Measurements from ENCODE around the gene ENPP3. TPM values are rescaled to one million over a fixed set of nuclear protein-coding genes. Genes with fewer than 3 reads are reported as not detected.

The ENPP3 gene
- polyA plus RNA-seq, 4 donors = 8.3 to 13.7 (median 9.0) TPM

DNA sequence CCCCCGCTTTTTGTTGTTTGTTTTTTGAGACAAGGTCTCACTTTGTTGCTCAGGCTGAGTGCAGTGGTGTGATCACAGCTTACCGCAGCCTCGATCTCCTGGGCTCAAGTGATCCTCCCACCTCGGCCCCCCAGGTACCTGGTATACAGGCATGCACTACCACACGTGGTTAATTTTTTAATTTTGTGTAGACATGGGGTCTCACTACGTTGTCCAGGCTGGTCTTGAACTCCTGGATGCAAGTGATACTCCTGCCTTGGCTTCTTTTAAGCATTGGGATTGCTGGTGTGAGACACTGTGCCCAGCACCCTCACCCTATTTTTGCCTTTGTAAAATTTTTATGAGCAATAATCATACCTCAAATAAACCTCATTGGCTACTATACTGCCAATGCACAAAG is 5.5 kb downstream of the ENPP3 start:
- DNase-seq (ENCODE audit: low read depth in 4 of 4, low spot score in 3 of 4) = no peak

GRCh38 chr6:131642987-131643611 is 6.0 kb downstream of the ENPP3 start:
- no peak for DNase-seq (ENCODE audit: low read depth in 4 of 4, low spot score in 3 of 4)

GRCh38 chr6:131643855-131644460 is 6.9 kb downstream of the ENPP3 start:
- DNase-seq (ENCODE audit: low read depth in 4 of 4, low spot score in 3 of 4) = no peak

- no peak for DNase-seq (ENCODE audit: low read depth in 4 of 4, low spot score in 3 of 4)
Measured at GRCh38 chr6:131644921-131645320, 7.8 kb downstream of the ENPP3 start.

DNA sequence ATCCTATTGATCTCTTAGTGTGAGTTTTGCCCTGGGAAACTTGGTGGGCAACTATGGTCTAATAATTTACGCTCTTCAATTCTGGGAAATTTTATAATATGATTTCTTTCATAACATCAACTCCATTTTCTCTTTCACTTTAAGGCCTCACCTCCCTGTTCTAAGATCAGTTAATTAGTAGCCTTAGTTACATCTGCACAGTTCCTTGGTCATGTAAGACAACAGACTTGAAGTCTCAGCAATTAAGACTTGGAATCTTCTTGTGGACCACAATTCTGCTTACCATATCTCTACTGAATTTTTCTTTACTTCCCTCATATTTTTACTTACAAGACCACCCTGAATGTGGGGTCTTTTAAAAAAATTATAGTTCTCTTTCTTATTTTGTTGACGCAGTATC is 8.7 kb downstream of the ENPP3 start:
- no peak for DNase-seq (ENCODE audit: low read depth in 4 of 4, low spot score in 3 of 4)

GRCh38 chr6:131646249-131646670 is 9.2 kb downstream of the ENPP3 start:
- no peak for DNase-seq (ENCODE audit: low read depth in 4 of 4, low spot score in 3 of 4)

- no peak for DNase-seq (ENCODE audit: low read depth in 4 of 4, low spot score in 3 of 4)
Measured at GRCh38 chr6:131651782-131652181, 14.7 kb downstream of the ENPP3 start.

DNA sequence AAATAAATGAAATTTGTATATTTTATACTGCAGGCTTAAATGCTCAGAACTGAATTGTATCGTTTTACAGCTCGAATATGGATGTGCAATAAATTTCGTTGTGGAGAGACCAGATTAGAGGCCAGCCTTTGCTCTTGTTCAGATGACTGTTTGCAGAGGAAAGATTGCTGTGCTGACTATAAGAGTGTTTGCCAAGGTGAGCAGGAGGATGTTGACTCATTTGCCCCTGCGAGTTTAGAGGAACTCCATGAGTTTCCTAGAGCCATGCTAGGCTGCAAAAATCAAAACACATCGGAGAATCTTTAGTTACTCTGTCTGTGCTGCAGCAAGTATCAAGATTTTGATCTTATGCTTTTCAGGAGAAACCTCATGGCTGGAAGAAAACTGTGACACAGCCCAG is 15.4 kb downstream of the ENPP3 start:
- DNase-seq (ENCODE audit: low read depth in 4 of 4, low spot score in 3 of 4) = no peak

- no peak for DNase-seq (ENCODE audit: low read depth in 4 of 4, low spot score in 3 of 4)
Measured at GRCh38 chr6:131654326-131654725, 17.2 kb downstream of the ENPP3 start.

DNA sequence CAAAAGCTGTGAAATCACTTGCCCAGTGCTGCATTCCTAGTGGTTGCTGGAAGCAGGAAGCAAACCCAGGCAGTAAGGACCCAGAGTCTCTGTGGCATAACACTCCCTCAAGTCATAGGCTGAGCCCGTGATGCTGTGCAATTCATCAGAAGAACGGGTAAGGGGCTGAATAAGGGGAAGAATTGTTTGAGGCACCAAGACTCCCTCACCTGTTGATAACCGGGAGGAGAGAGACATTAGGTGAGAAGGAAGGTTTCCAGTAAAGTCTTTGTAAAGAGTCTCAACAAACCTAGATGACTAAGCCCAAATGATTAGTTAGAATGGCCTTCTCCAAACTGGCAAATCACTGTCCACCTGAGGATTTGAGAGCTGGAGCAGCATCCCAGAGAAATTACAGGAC is 18.3 kb downstream of the ENPP3 start:
- no peak for DNase-seq (ENCODE audit: low read depth in 4 of 4, low spot score in 3 of 4)

DNA sequence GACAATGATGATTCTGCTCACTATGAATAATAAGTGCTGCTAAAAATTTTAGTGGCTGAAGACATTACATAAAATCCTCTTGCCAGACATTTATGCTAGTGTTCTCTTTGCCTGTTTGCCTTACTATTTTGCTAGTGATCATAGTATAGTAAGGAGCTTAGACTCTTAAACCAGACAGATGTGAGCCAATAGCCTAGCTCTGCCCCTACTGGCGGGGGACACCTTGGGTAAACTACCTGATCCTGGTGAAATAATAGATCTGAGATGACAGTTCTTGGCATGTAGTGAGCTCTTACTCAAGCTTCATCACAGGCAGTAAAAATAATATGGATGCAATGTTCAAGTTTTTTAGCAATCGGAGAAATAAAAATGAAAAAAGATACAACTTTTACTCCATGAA is 18.8 kb downstream of the ENPP3 start:
- DNase-seq (ENCODE audit: low read depth in 4 of 4, low spot score in 3 of 4) = no peak

DNA sequence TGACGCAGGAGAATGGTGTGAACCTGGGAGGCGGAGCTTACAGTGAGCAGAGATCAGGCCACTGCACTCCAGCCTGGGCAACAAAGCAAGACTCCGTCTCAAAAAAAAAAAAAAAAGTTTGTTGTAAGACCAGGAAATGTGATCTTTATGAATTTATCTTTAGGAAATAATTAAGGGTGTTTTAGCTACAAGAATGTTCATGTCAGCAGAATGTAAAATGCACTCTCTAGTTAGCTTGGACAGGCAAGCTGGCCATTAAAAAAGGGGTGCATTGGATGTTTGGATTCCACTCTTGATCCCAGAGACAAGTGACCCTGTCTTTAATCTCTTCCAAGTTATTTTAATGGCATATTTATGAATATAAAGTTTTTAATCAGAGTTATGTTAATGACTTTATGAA is 19.6 kb downstream of the ENPP3 start:
- no peak for DNase-seq (ENCODE audit: low read depth in 4 of 4, low spot score in 3 of 4)

GRCh38 chr6:131657222-131657621 is 20.1 kb downstream of the ENPP3 start:
- DNase-seq (ENCODE audit: low read depth in 4 of 4, low spot score in 3 of 4) = no peak

DNA sequence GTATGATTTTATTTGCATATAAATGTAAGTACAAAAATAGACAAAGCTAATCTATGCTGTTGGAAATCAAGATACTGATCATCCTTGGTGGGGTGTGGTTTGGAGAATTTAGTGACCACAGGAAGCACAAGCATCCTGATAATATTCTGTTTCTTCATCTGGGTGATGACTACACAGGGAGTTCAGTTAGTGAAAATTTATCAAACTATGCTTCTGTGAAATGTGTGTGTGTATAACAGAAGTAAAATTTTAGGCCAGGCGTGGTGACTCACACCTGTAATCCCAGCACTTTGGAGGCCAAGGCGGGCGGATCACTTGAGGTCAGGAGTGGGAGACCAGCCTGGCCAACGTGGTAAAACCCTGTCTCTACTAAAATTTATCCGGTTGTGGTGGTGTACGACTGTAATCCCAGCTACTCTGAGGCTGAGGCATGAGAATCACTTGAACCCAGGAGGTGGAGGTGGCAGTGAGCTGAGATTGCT is 20.6 kb downstream of the ENPP3 start:
- DNase-seq (ENCODE audit: low read depth in 4 of 4, low spot score in 3 of 4) = no peak

DNA sequence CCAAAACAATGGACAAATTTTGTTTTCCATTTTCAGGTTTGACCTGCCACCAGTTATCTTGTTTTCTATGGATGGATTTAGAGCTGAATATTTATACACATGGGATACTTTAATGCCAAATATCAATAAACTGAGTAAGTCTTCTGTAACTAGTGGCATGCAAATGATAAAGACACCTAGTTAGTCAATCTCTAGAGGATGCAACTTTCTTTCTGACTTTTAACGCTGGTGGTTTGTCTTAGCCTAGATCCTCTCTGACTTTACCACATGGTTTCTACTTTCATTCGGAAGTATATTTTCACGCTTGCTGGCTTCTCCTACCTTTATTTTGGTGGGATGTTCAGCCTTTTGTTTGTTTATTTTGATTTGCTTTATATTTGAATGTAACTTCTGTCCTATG is 21.2 kb downstream of the ENPP3 start:
- DNase-seq (ENCODE audit: low read depth in 4 of 4, low spot score in 3 of 4) = no peak

DNA sequence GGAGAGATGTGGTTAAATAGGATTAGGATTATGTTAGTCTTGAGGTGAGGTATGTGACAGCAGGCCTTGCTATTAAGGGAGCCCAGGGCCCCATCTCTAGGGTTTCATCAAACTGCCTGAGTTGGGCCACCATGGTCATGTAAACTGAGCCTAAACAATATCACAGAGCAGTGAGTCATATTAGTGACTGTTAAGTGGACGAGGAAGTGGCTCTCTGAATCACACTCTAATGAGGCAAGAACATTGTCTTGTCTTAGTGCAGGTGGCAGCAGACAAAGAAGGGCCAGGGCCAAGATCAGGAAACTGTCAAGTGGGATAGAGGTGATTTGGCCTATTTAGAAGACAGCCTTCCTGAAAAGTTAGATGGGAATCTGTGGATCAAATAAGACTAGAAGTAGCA is 23.1 kb downstream of the ENPP3 start:
- DNase-seq (ENCODE audit: low read depth in 4 of 4, low spot score in 3 of 4) = no peak

DNA sequence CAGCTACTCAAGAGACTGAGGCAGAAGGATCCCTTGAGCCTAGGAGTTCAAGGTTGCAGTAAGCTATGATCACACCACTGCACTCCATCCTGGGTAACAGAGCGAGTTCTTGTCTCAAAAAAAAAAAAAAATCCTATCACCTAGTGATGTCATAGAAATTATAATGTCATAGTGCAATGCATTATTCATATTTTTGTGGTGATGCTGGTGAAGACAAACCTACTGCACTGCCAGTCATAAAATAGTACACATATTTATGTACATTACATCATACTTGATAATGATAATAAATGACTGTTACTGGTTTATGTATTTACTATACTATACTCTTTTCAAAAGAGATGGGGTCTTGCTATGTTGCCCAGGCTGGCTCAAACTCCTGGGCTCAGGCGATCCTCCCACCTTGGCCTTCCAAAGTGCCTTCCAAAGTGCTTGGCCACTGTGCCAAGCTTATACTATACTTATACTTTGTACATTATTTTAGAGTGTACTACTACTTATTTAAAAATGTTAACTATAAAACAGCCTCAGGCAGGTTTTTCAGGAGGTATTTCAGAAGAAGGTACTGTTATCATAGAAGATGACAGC is 26.6 kb downstream of the ENPP3 start:
- no peak for DNase-seq (ENCODE audit: low read depth in 4 of 4, low spot score in 3 of 4)

DNA sequence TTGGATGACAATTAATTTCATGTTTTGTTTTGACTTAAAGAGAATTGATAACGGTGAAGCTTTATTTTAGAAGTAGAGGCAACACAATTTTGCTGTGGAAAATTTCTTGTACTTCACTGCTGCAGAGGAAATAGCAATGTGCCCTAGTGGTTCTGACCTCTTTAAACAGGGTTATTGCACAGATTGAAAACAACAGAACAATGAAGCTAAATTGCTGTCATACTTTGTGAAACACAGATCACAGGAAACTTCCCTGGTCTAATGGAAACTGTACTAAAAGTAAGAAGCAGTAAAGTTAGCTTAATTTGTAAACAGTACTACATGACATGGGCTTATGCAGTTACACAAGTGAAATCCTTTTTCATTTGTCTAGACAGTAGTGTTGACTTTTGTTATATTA is 32.8 kb downstream of the ENPP3 start:
- no peak for DNase-seq (ENCODE audit: low read depth in 4 of 4, low spot score in 3 of 4)

- no peak for DNase-seq (ENCODE audit: low read depth in 4 of 4, low spot score in 3 of 4)
Measured at GRCh38 chr6:131673184-131673583, 36.1 kb downstream of the ENPP3 start.

DNA sequence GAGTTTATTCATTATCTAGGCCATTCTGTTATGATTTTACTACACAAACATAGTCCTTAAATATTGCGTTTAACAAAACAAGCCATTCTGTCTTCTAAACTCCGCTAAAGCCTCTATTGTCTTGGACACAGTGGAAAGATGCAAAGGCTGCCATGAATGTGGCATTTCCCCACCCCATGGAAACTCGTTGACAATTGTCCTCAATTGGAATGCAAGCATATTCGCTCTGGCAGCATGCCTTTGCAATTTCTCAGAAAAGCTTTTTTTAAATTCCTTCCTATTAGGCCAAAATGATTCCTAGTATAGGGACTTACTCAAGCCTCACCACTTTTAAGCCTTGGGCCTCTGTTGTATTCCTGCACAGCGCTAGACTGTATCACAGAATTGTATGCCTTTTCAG is 41.3 kb downstream of the ENPP3 start:
- no peak for DNase-seq (ENCODE audit: low read depth in 4 of 4, low spot score in 3 of 4)

DNA sequence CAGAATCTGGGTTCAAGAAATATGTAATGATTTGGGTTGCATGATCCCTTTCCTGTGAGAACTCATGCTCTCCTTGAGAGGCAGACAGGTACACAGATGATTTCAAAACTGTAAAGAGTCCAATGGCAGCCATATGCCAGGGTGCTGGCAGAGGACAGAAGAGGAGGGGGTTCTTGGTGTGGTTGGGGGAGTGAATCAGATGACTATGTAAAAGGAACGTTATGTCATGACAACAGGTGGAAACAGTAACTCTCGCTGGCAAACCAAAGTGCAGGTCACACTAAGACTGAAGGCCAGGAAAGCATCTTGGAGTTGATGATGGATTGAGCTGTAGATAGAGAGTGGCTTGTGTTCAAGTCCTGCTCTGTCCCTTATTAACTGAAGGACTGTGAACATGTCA is 43.8 kb downstream of the ENPP3 start:
- no peak for DNase-seq (ENCODE audit: low read depth in 4 of 4, low spot score in 3 of 4)

- DNase-seq (ENCODE audit: low read depth in 4 of 4, low spot score in 3 of 4) = no peak
Measured at GRCh38 chr6:131681585-131681984, 44.5 kb downstream of the ENPP3 start.
